HepG2 (cell line): ENCODE data around the gene ITGB5. TPM values are rescaled to one million over a fixed set of nuclear protein-coding genes. Genes with fewer than 3 reads are reported as not detected.

ENCODE experiments used
- ATM ChIP-seq: fragments of 450-650 bp; IDR thresholded peaks from 2 replicates; pipeline ENCODE4 v1.7.1; 2017; ENCODE audit warnings: mild to moderate bottlenecking, borderline replicate concordance
- CBFB ChIP-seq: sonication (generic); formaldehyde crosslinking; IDR thresholded peaks from 2 replicates; pipeline ENCODE4 v1.4.0; 2020; ENCODE audit warnings: missing genetic modification reagents
- CHD2 ChIP-seq: IDR thresholded peaks from 2 replicates; pipeline ENCODE4 v1.6.1; 2011; ENCODE audit warnings: low read depth, low read length, improper control_type of control experiment
- HDAC6 ChIP-seq: fragments of 200-600 bp; sonication (generic); IDR thresholded peaks from 2 replicates; pipeline ENCODE4 v1.7.0; 2017; ENCODE audit warnings: mild to moderate bottlenecking, antibody characterized with exemption, low read length, low read depth
- IRX3 ChIP-seq: sonication (generic); formaldehyde crosslinking; IDR thresholded peaks from 2 replicates; pipeline ENCODE4 v1.8.1; 2023; ENCODE audit warnings: mild to moderate bottlenecking, low read depth, missing genetic modification reagents, borderline replicate concordance
- MIER2 ChIP-seq: IDR thresholded peaks from 2 replicates; pipeline ENCODE4 v1.6.1; 2016; ENCODE audit warnings: missing biosample characterization, missing genetic modification reagents
- MTF1 ChIP-seq: sonication (generic); formaldehyde crosslinking; IDR thresholded peaks from 2 replicates; pipeline ENCODE4 v1.5.0; 2020; ENCODE audit warnings: missing genetic modification reagents
- RELA ChIP-seq: sonication (generic); formaldehyde crosslinking; IDR thresholded peaks from 2 replicates; pipeline ENCODE4 v1.4.0; 2020; ENCODE audit warnings: missing genetic modification reagents
- SETDB1 ChIP-seq: sonication (generic); formaldehyde crosslinking; IDR thresholded peaks from 2 replicates; pipeline ENCODE4 v1.5.1; 2020; ENCODE audit warnings: missing genetic modification reagents, mild to moderate bottlenecking, borderline replicate concordance
- SIX4 ChIP-seq: sonication (generic); formaldehyde crosslinking; IDR thresholded peaks from 2 replicates; pipeline ENCODE4 v1.4.0; 2020; ENCODE audit warnings: missing genetic modification reagents
- SNAPC2 ChIP-seq: sonication (generic); formaldehyde crosslinking; IDR thresholded peaks from 2 replicates; pipeline ENCODE4 v1.8.1; 2022; ENCODE audit warnings: mild to moderate bottlenecking, missing genetic modification reagents
- U2AF1 ChIP-seq: fragments of 200-400 bp; formaldehyde crosslinking; optimal IDR thresholded peaks from 2 replicates; pipeline ENCODE3; 2017; ENCODE audit warnings: mild to moderate bottlenecking, low read depth, low read length
- ZBTB3 ChIP-seq: sonication (generic); formaldehyde crosslinking; IDR thresholded peaks from 2 replicates; pipeline ENCODE4 v1.4.0; 2020; ENCODE audit warnings: low read depth, mild to moderate bottlenecking, moderate library complexity, missing genetic modification reagents, borderline replicate concordance
- ZNF253 ChIP-seq: sonication (generic); formaldehyde crosslinking; IDR thresholded peaks from 2 replicates; pipeline ENCODE4 v1.8.0; 2022; ENCODE audit warnings: mild to moderate bottlenecking, missing genetic modification reagents, borderline replicate concordance
- ZNF44 ChIP-seq: sonication (generic); formaldehyde crosslinking; IDR thresholded peaks from 2 replicates; pipeline ENCODE4 v1.5.1; 2020; ENCODE audit warnings: mild to moderate bottlenecking, missing genetic modification reagents
- polyA plus RNA-seq, 8 experiments: library from polyadenylated mRNA; depleted of rRNA in 3 of 8; stranded (reverse) in 7 of 8; unstranded in 1 of 8; fragments of >200 nt; fragmentation: Illumina TruSeq in 4 of 8; extraction: Trizol in 4 of 8; gene quantifications; 2 replicates each; pipeline versions ENCODE4 v1.2.1 to v1.2.3, GENCODE V29; 2011 to 2016; ENCODE audit warnings: low read depth in 4 of 8, missing spikeins in 1 of 8, mixed read lengths in 1 of 8; ENCODE audit not compliant: insufficient read depth in 1 of 8
- total RNA-seq, 5 experiments: library from RNA; depleted of rRNA; stranded (reverse); fragments of >200 nt; fragmentation: Illumina TruSeq; extraction: Trizol; gene quantifications; 2 replicates each; pipeline ENCODE4 v1.2.3, GENCODE V29; 2016; ENCODE audit warnings: low read depth in 1 of 5
- TF ChIP-seq, protein P1 (sequence below): sonication (generic); IDR thresholded peaks from 2 replicates; pipeline ENCODE4 v1.6.1; 2016; ENCODE audit warnings: low read depth, borderline replicate concordance
- TF ChIP-seq, protein P2 (sequence below): sonication (generic); formaldehyde crosslinking; IDR thresholded peaks from 2 replicates; pipeline ENCODE4 v1.5.0; 2020; ENCODE audit warnings: mild to moderate bottlenecking, missing genetic modification reagents, borderline replicate concordance
- TF ChIP-seq, protein P3 (sequence below): IDR thresholded peaks from 2 replicates; pipeline ENCODE4 v1.6.1; 2016; ENCODE audit warnings: low read depth, control low read depth
- TF ChIP-seq, protein P4 (sequence below): sonication (generic); formaldehyde crosslinking; IDR thresholded peaks from 2 replicates; pipeline ENCODE4 v1.8.0; 2022; ENCODE audit warnings: missing genetic modification reagents, low read depth, mild to moderate bottlenecking, borderline replicate concordance
- TF ChIP-seq, protein P5 (sequence below): sonication (generic); formaldehyde crosslinking; IDR thresholded peaks from 2 replicates; pipeline ENCODE4 v1.4.0; 2020; ENCODE audit warnings: low read depth, mild to moderate bottlenecking, missing genetic modification reagents
- TF ChIP-seq, protein P6 (sequence below): sonication (generic); formaldehyde crosslinking; IDR thresholded peaks from 2 replicates; pipeline ENCODE4 v1.8.0; 2022; ENCODE audit warnings: mild to moderate bottlenecking, missing genetic modification reagents

Gene ITGB5
- total and polyA plus RNA-seq, 2 of the 13 experiments (the other 11 are each of a cell fraction or from before 2014, with no cell fraction given) = 74.1 to 343 TPM

DNA sequence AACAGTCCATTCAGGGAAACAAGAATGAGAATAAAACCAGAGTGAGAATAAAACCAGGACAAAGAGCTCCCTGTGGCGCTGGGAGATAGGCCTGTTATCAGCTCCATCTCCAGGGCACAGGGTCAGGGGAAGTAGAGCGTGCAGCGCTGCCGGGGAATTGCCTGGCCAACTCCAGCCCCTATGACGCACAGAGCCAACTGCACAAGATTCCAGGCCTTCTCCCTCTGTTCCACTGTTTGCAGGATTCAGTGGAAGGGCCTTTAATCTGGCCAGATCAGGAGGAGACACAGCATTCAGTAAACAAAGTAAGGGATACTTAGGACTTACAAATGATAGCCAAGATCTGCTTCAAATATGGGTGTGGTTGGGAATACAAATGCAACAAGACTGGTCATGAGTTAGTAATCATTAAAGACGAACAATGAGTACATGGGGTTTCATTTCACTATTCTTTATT lies 49.4 kb downstream of the ITGB5 start (continued):
- TF ChIP-seq RELA (CRISPR knock-in tag) (no peak), U2AF1 (no peak), ZBTB3 (CRISPR knock-in tag) (no peak), ATM (no peak), HDAC6 (no peak), ZNF44 (CRISPR knock-in tag) (no peak), MTF1 (CRISPR knock-in tag) (no peak), ZNF253 (CRISPR knock-in tag) (no peak), SIX4 (CRISPR knock-in tag) (no peak; the same call in 1 of the 2 replicates), MIER2 (no peak), CBFB (no peak), SETDB1 (CRISPR knock-in tag) (no peak), IRX3 (CRISPR knock-in tag) (no peak), SNAPC2 (CRISPR knock-in tag) (no peak), CHD2 (no peak)
- TF ChIP-seq, protein P1, sequence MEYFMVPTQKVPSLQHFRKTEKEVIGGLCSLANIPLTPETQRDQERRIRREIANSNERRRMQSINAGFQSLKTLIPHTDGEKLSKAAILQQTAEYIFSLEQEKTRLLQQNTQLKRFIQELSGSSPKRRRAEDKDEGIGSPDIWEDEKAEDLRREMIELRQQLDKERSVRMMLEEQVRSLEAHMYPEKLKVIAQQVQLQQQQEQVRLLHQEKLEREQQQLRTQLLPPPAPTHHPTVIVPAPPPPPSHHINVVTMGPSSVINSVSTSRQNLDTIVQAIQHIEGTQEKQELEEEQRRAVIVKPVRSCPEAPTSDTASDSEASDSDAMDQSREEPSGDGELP = peak; percentile 45; the same call in 1 of the 2 replicates
- TF ChIP-seq, protein P2, sequence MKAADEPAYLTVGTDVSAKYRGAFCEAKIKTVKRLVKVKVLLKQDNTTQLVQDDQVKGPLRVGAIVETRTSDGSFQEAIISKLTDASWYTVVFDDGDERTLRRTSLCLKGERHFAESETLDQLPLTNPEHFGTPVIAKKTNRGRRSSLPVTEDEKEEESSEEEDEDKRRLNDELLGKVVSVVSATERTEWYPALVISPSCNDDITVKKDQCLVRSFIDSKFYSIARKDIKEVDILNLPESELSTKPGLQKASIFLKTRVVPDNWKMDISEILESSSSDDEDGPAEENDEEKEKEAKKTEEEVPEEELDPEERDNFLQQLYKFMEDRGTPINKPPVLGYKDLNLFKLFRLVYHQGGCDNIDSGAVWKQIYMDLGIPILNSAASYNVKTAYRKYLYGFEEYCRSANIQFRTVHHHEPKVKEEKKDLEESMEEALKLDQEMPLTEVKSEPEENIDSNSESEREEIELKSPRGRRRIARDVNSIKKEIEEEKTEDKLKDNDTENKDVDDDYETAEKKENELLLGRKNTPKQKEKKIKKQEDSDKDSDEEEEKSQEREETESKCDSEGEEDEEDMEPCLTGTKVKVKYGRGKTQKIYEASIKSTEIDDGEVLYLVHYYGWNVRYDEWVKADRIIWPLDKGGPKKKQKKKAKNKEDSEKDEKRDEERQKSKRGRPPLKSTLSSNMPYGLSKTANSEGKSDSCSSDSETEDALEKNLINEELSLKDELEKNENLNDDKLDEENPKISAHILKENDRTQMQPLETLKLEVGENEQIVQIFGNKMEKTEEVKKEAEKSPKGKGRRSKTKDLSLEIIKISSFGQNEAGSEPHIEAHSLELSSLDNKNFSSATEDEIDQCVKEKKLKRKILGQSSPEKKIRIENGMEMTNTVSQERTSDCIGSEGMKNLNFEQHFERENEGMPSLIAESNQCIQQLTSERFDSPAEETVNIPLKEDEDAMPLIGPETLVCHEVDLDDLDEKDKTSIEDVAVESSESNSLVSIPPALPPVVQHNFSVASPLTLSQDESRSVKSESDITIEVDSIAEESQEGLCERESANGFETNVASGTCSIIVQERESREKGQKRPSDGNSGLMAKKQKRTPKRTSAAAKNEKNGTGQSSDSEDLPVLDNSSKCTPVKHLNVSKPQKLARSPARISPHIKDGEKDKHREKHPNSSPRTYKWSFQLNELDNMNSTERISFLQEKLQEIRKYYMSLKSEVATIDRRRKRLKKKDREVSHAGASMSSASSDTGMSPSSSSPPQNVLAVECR (CRISPR knock-in tag) = peak; percentile 50; the same call in 1 of the 2 replicates
- TF ChIP-seq, protein P3, sequence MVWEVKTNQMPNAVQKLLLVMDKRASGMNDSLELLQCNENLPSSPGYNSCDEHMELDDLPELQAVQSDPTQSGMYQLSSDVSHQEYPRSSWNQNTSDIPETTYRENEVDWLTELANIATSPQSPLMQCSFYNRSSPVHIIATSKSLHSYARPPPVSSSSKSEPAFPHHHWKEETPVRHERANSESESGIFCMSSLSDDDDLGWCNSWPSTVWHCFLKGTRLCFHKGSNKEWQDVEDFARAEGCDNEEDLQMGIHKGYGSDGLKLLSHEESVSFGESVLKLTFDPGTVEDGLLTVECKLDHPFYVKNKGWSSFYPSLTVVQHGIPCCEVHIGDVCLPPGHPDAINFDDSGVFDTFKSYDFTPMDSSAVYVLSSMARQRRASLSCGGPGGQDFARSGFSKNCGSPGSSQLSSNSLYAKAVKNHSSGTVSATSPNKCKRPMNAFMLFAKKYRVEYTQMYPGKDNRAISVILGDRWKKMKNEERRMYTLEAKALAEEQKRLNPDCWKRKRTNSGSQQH (CRISPR knock-in tag) = no peak; the same call in 1 of the 2 replicates
- TF ChIP-seq, protein P4, sequence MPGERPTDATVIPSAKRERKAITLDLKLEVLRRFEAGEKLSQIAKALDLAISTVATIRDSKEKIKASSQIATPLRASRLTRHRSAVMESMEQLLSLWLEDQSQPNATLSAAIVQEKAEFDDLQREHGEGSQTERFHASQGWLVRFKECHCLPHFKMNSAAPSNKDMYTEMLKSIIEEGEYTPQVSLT (CRISPR knock-in tag) = no peak
- TF ChIP-seq, protein P5, sequence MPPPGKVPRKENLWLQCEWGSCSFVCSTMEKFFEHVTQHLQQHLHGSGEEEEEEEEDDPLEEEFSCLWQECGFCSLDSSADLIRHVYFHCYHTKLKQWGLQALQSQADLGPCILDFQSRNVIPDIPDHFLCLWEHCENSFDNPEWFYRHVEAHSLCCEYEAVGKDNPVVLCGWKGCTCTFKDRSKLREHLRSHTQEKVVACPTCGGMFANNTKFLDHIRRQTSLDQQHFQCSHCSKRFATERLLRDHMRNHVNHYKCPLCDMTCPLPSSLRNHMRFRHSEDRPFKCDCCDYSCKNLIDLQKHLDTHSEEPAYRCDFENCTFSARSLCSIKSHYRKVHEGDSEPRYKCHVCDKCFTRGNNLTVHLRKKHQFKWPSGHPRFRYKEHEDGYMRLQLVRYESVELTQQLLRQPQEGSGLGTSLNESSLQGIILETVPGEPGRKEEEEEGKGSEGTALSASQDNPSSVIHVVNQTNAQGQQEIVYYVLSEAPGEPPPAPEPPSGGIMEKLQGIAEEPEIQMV = no peak
- TF ChIP-seq, protein P6, sequence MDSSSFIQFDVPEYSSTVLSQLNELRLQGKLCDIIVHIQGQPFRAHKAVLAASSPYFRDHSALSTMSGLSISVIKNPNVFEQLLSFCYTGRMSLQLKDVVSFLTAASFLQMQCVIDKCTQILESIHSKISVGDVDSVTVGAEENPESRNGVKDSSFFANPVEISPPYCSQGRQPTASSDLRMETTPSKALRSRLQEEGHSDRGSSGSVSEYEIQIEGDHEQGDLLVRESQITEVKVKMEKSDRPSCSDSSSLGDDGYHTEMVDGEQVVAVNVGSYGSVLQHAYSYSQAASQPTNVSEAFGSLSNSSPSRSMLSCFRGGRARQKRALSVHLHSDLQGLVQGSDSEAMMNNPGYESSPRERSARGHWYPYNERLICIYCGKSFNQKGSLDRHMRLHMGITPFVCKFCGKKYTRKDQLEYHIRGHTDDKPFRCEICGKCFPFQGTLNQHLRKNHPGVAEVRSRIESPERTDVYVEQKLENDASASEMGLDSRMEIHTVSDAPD (CRISPR knock-in tag) = peak; percentile 62; the same call in 1 of the 2 replicates
